PFSK-1 (cell line): ENCODE measurements around the gene ACR. TPM values are rescaled to one million over a fixed set of nuclear protein-coding genes. Genes with fewer than 3 reads are reported as not detected.

Experiments
- FOXP2 ChIP-seq: optimal IDR thresholded peaks from 2 replicates; pipeline ENCODE3; 2011; ENCODE audit warnings: borderline replicate concordance, control low read depth, inconsistent platforms; ENCODE audit not compliant: insufficient read depth; ENCODE audit errors: extremely low read length, extremely low read depth
- POLR2AphosphoS5 ChIP-seq: IDR thresholded peaks from 2 replicates; pipeline ENCODE4 v1.6.1; 2012; ENCODE audit warnings: low read depth, mild to moderate bottlenecking, control low read depth, low read length, moderate library complexity
- SIN3A ChIP-seq: IDR thresholded peaks from 2 replicates; pipeline ENCODE4 v1.6.1; 2012; ENCODE audit warnings: mild to moderate bottlenecking, low read length, moderate library complexity, borderline replicate concordance; ENCODE audit not compliant: insufficient read depth
- TAF1 ChIP-seq: IDR thresholded peaks from 2 replicates; pipeline ENCODE4 v1.6.1; 2012; ENCODE audit warnings: low read length, control low read depth, borderline replicate concordance; ENCODE audit not compliant: insufficient read depth
- polyA plus RNA-seq: library from polyadenylated mRNA; unstranded; fragments of >200 nt; gene quantifications from one replicate; pipeline ENCODE4 v1.2.1, GENCODE V29; 2012; ENCODE audit warnings: low read depth, missing spikeins; ENCODE audit not compliant: insufficient read length
- TF ChIP-seq, protein P1 (sequence below), 2 experiments: IDR thresholded peaks; 2 replicates each; pipeline versions ENCODE4 v1.6.1 to v1.8.0; 2011 to 2012; ENCODE audit warnings: low read depth in 2 of 2, low read length in 2 of 2, control low read depth in 1 of 2, inconsistent platforms in 1 of 2, mild to moderate bottlenecking in 1 of 2, moderate library complexity in 1 of 2; ENCODE audit not compliant: insufficient read depth in 1 of 2

Gene ACR
- polyA plus RNA-seq: not detected

DNA sequence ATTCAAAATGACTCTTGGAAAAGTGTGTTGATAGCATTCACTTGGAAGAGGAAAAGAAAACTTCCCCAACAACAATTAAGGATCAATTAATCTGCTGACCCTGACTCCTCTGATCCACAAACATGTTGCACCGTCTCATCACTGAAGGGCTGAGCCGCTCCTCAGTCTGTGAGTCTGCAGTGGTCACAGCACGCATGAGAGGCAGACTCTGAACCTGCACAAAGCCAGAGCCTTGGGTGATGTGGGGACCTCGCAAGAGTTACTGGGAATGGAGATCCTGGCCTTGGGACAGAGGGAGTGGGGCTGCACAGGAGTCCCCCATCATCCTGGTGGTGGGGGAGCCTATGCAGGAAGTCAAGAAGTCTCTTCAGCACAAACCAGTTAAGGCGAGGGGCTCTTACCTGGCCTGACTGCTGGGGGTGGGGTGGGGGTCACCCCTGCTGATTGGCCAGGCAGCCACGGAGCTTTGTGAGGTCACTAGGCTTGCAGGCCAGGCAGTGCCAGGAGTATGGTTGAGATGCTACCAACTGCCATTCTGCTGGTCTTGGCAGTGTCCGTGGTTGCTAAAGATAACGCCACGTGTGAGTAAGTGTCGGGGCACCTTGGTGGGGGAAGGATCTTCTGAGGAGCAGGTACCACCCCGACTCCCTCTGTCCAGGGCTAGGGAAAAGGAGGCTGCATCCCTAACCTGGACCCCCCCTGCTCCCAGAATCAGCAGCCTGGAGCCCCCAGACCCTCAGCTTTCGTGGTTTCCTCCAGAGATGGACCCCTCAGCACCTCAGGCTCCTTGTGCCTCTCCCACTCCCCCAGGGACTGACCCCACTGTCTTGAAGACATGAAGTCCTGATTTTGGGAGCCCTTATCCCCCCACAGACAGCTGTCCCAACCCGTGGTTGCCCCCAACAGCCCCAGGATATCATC is at the start of gene ACR:
ACR (plus strand) TSS at position 477 of the 921 bp plus-strand sequence; CDS start at position 509, 32 bp downstream.
- no peak for TF ChIP-seq TAF1
- TF ChIP-seq, protein P1, sequence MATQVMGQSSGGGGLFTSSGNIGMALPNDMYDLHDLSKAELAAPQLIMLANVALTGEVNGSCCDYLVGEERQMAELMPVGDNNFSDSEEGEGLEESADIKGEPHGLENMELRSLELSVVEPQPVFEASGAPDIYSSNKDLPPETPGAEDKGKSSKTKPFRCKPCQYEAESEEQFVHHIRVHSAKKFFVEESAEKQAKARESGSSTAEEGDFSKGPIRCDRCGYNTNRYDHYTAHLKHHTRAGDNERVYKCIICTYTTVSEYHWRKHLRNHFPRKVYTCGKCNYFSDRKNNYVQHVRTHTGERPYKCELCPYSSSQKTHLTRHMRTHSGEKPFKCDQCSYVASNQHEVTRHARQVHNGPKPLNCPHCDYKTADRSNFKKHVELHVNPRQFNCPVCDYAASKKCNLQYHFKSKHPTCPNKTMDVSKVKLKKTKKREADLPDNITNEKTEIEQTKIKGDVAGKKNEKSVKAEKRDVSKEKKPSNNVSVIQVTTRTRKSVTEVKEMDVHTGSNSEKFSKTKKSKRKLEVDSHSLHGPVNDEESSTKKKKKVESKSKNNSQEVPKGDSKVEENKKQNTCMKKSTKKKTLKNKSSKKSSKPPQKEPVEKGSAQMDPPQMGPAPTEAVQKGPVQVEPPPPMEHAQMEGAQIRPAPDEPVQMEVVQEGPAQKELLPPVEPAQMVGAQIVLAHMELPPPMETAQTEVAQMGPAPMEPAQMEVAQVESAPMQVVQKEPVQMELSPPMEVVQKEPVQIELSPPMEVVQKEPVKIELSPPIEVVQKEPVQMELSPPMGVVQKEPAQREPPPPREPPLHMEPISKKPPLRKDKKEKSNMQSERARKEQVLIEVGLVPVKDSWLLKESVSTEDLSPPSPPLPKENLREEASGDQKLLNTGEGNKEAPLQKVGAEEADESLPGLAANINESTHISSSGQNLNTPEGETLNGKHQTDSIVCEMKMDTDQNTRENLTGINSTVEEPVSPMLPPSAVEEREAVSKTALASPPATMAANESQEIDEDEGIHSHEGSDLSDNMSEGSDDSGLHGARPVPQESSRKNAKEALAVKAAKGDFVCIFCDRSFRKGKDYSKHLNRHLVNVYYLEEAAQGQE (IDR thresholded peaks at IDR 0.05; ENCODE audit: insufficient read depth in 1 of 2, low read depth in 2 of 2, low read length in 2 of 2): no peak
- no peak for TF ChIP-seq FOXP2
- TF ChIP-seq SIN3A: no peak
- no peak for TF ChIP-seq POLR2AphosphoS5

DNA sequence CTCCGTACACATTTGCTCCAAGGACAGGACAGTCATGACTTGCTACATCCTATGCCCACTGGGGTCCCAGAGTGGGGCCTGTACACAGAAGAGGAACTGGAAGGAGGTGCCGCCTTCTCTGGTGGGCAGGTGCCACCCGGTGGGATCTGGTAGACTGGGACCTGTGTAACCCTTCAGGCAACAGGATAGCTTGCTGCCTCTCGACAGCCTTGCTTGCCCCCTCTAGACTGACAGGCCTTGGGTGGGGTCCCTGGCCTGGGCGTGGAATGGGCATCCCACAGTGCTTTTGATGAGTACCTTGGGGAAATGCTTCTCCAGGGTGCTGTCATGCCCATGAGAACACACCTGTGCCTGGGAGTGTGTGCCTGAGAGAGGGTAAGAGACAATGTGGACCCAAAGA is 49.6 kb upstream of the ACR start:
- TF ChIP-seq, protein P1 (IDR thresholded peaks at IDR 0.05; ENCODE audit: insufficient read depth in 1 of 2, low read depth in 2 of 2, low read length in 2 of 2): no peak
- TF ChIP-seq TAF1 (no peak), SIN3A (no peak), FOXP2 (no peak), POLR2AphosphoS5 (no peak)

DNA sequence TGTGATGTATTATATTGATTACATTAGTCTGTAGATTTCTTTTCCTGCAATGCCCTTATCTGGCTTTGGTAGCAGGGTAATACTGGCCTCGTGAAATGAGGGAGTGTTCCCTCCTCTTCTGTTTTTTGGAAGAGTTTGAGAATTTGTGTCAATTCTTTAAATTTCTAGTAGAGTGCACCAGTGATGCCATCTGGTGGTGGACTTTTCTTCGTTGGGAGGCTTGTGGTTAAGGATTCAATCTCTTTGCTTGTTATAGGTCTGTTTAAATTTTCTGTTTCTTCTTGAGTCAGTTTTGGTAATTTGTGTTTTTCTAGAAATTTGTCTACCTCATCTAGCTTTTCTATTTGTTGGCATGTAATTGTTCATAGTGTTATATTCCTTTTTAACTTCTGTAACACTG is 46.5 kb upstream of the ACR start:
- TF ChIP-seq SIN3A (no peak), POLR2AphosphoS5 (no peak), TAF1 (no peak), FOXP2 (no peak)
- TF ChIP-seq, protein P1 (IDR thresholded peaks at IDR 0.05; ENCODE audit: insufficient read depth in 1 of 2, low read depth in 2 of 2, low read length in 2 of 2): no peak

DNA sequence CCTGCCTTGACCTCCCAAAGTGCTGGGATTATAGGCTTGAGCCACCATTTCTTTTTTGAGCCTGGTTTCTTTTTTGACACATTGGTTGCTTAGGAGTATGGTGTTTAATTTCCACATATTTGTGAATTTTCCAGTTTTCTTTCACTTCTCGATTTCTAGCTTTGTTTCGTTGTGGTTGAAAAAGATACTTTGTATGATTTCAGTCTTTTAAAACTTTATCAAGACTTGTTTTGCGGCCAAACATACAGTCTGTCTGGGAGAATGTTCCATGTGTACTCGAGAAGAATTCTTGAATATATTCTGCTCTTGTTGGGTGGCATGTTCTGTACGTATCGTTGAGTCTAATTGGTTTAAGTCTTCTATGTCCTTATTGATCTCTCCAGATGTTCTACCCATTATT is 44.5 kb upstream of the ACR start:
- TF ChIP-seq, protein P1 (IDR thresholded peaks at IDR 0.05; ENCODE audit: insufficient read depth in 1 of 2, low read depth in 2 of 2, low read length in 2 of 2): no peak
- TF ChIP-seq TAF1: no peak
- TF ChIP-seq FOXP2: no peak
- TF ChIP-seq POLR2AphosphoS5: no peak
- no peak for TF ChIP-seq SIN3A
